ENCODE measurements around the gene NADK. TPM values are rescaled to one million over a fixed set of nuclear protein-coding genes. Genes with fewer than 3 reads are reported as not detected.

Gene NADK, protein sequence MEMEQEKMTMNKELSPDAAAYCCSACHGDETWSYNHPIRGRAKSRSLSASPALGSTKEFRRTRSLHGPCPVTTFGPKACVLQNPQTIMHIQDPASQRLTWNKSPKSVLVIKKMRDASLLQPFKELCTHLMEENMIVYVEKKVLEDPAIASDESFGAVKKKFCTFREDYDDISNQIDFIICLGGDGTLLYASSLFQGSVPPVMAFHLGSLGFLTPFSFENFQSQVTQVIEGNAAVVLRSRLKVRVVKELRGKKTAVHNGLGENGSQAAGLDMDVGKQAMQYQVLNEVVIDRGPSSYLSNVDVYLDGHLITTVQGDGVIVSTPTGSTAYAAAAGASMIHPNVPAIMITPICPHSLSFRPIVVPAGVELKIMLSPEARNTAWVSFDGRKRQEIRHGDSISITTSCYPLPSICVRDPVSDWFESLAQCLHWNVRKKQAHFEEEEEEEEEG
- 93.4 TPM for total RNA-seq (2021; ENCODE audit: unreplicated experiment)
- polyA plus RNA-seq (2012) = 51.9 and 64.0 TPM in 2 replicates
- Bru-seq, nascent RNA = percentile 78 among the genes with signal in this experiment
- percentile 86 among the genes with signal in this experiment for BruChase-seq, experiment 1, labeled RNA remaining after a 6-hour chase
- percentile 82 among the genes with signal in this experiment for BruChase-seq, experiment 2, labeled RNA remaining after a 2-hour chase
- long read RNA-seq, transcript NADK-201 (12 exons, 3,235 nt) = major isoform, 58 of 109 reads
- long read RNA-seq, partial matches to known transcripts = 15 of 109 reads
- long read RNA-seq, other reads (novel, unspliced or antisense) = 35 of 109 reads

DNA sequence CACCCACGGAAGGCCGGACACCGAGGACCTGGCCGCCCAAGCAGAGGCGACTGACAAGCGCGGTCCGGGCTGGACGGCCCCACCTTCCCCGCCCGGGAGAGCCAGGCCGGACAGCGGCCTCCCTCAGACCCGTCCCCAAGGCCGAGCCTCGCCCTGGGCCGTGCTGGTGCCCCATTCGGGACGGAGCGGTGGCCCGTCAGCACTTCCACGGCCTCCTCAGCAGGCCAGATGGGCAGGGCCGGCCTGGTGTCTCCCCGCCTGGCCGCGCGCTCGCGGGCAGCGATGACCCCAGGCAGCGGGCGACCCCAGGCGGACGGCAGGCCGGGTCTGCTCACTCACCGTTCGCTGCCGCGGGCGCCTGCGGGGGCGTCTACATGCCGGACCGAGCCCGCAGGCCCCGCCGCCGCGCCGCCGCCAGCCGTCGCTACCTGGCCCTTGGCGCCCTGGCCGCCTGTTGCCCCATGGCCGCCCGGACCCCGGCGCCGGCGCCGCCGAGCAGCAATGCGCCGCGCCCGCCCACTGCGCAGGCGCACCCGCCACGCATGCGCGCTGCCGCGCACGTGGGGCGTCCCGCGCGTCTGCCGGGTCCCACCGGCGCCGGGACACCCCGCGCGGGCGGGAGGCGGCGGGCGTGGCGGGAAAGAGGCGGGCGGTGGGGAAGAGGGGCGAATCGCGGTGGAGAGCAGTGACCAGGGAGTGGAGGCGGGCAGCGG, at the start of gene NADK:
NADK (minus strand) TSS at position 521 of the 713 bp plus-strand sequence. CDS start 13,064 bp downstream, outside the sequence.
- 0 out of 2 replicates have a peak, but pooled peaks have one; percentile 29 for TF ChIP-seq RAD21 (IDR thresholded peaks at IDR 0.05; ENCODE audit: low read depth)
- TF ChIP-seq SIN3A (IDR thresholded peaks at IDR 0.05; ENCODE audit: low read depth) = 0 out of 2 replicates have a peak, but pooled peaks have one; percentile 58
- TF ChIP-seq TCF7L2 (IDR thresholded peaks at IDR 0.05; ENCODE audit: borderline replicate concordance, extremely low read depth, insufficient read depth, insufficient read length) = no peak
- TF ChIP-seq YY1 (IDR thresholded peaks at IDR 0.05; ENCODE audit: extremely low read depth, insufficient replicate concordance, low read depth, low read length) = peak; percentile 48
- peak; percentile 87 for TF ChIP-seq POLR2A (IDR thresholded peaks at IDR 0.05; ENCODE audit: borderline replicate concordance, extremely low read depth, insufficient read depth, insufficient read length)
- TF ChIP-seq ZFX (IDR thresholded peaks at IDR 0.05) = peak; percentile 97
- BruUV-seq (replicated peaks) = no TSS peak
- no peaks in the 10 kb centered on the region for H3K9me2 ChIP-seq (ENCODE audit: insufficient read depth)
- peaks cover 50% of the 10 kb centered on the region for H3K79me2 ChIP-seq (ENCODE audit: insufficient read depth, low read length)
- POLR2A ChIA-PET = interaction anchor here (0.7 kb wide), 1 partner anchor 208 kb away, joined by 3 read pairs; no protein-coding TSS in a partner anchor
- RAD21 ChIA-PET (ENCODE audit: low non-redundant PET in 1 of 2, low total read pairs in 2 of 2, uncharacterized antibody in 2 of 2, unreplicated experiment in 2 of 2) = interaction anchor here in 1 of 2 experiments (0.5 kb wide), 1 partner anchor 131 kb away, joined by 3 read pairs; no protein-coding TSS in a partner anchor
- peaks cover 0 to 11% of the 10 kb centered on the region in 2 experiments; a peak in 1 of 4 replicates for H3K36me3 ChIP-seq (ENCODE audit: control insufficient read depth in 1 of 2, insufficient read depth in 2 of 2, low read length in 2 of 2)
- CTCF ChIA-PET = interaction anchor here (1.6 to 2.6 kb wide), 2 partner anchors 11 to 131 kb away, joined by 6 to 11 read pairs; no protein-coding TSS in a partner anchor
- peak within 1 kb of the TSS; percentile 89 for H3K4me2 ChIP-seq (ENCODE audit: low read length)
- H3K4me1 ChIP-seq (ENCODE audit: control insufficient read depth in 1 of 2, insufficient read depth in 2 of 2, low read length in 2 of 2) = peaks cover 19 to 47% of the 10 kb centered on the region in 2 experiments; a peak in 3 of 4 replicates
- ATAC-seq (peak; percentile 67), DNase-seq (ENCODE audit: low read depth, low spot score) (peak; percentile 16)
- H4K20me1 ChIP-seq (ENCODE audit: insufficient read depth) = no peaks in the 10 kb centered on the region; the same call in 1 of the 2 replicates
- no peak within 1 kb of the TSS for H2AFZ ChIP-seq (ENCODE audit: low read depth, low read length, poor library complexity, severe bottlenecking)
- H3K27me3 ChIP-seq (ENCODE audit: insufficient read depth, low read length) = no peaks in the 10 kb centered on the region
- intact Hi-C loops (cut with micrococcal nuclease) = no loop called here
- no peaks in the 10 kb centered on the region for H3K9me3 ChIP-seq (ENCODE audit: control insufficient read depth in 1 of 2, insufficient read depth in 1 of 2, low read depth in 1 of 2, low read length in 2 of 2)
- H3K9ac ChIP-seq (ENCODE audit: low read length) = peak within 1 kb of the TSS; percentile 87
- H3K27ac ChIP-seq (ENCODE audit: low read depth, low read length) = peak within 1 kb of the TSS; percentile 99
- H3K4me3 ChIP-seq (replicated peaks in 1 of 2; ENCODE audit: low read depth in 1 of 2, low read length in 2 of 2) = peak within 1 kb of the TSS; percentile 71 to 91
